Skin epidermis (tissue), 12 donors: Measurements from ENCODE around the gene MRGPRX2.

Source experiments
- H3K27ac ChIP-seq, 21 experiments: fragments of 200-600 bp; sonication (generic) in 11 of 21; one replicate each; pipeline ENCODE4 v1.5.0; 2020; ENCODE audit warnings: mild to moderate bottlenecking in 3 of 21, inconsistent platforms in 2 of 21, moderate library complexity in 2 of 21
- H3K4me3 ChIP-seq, 7 experiments: fragments of 200-600 bp; sonication (generic) in 2 of 7; one replicate each; pipeline ENCODE4 v1.5.0; 2020; ENCODE audit warnings: inconsistent platforms in 2 of 7, mild to moderate bottlenecking in 2 of 7, moderate library complexity in 1 of 7

MRGPRX2 gene

DNA sequence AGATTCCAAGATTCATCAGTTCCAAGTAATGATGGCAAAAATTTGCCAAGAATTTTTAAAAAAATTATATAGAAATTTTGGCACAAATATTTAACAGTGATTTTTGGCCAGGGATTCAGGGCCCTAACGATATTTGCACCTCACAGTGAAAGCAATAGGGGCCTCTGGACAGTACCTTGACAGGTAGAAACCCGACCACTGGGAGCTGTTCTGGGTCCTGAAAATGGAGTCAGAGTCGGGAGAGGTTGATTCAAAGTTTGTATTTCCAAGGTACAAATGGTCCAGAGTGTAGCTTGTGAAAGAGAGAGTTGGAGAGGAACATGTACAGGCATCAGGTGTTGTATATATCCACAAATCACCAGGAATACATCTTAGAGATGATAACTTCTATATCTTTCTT is 41.6 kb downstream of the MRGPRX2 start:
- H3K4me3 ChIP-seq, result no peak overlapping the region
- H3K27ac ChIP-seq, result no peak overlapping the region

DNA sequence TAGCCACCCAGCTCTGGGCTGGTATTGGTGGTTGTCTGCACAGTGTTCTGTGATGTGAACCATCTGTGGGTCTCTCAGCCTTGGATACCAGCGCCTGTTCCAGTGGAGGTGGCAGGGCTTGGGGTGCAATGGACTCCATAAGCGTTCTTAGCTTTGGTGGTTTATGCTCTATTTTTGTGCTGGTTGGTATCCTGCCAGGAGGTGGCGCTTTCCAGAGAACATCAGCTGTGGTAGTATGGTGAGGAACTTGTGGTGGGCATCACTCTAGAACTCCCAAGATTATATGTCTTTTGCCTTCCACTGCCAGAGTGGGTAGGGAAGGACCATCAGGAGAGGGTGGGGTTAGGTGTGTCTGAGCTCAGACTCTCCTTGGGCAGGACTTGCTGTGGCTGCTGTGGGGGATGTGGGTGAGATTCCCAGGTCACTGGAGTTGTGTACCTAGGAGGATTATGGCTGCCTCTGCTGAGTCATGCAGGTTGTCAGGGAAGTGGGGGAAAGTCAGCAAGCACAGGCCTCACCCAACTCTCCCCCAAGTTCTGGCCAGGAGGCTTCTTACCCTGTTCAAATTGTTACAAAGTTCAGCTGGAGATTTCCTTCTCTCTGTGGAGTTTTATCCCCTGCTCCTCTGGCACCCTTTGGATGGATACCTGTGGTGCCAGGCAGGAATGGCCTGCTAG is 47.2 kb downstream of the MRGPRX2 start:
- H3K27ac ChIP-seq, result no peak overlapping the region
- H3K4me3 ChIP-seq, result no peak overlapping the region

DNA sequence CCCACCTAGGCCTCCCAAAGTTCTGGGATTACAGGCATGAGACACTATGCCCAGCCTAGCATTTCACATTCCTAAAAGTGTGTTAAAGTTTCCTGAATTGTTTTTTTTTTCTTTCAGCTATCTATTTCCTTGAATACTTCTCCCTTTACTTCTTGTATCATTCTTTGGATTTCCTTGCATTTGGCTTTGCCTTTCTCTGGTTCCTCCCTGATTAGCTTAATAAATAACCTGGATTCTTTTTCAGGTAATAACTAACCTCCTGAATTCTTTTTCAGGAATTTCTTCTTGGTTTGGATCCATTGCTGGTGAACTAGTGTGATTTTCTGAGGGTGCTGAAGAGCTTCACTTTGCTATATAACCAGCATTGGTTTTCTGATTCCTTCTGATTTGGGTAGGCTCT is 47.9 kb downstream of the MRGPRX2 start:
- no peak overlapping the region for H3K4me3 ChIP-seq
- H3K27ac ChIP-seq, result no peak overlapping the region
